ENCODE measurements around the gene KRTAP2-1.
"Not testable (repeated sequence)": the region's sequence is repeated elsewhere in the genome, so short reads cannot be mapped to it uniquely, and the experiment has no call there.

KRTAP2-1 gene, protein sequence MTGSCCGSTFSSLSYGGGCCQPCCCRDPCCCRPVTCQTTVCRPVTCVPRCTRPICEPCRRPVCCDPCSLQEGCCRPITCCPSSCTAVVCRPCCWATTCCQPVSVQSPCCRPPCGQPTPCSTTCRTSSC

DNA sequence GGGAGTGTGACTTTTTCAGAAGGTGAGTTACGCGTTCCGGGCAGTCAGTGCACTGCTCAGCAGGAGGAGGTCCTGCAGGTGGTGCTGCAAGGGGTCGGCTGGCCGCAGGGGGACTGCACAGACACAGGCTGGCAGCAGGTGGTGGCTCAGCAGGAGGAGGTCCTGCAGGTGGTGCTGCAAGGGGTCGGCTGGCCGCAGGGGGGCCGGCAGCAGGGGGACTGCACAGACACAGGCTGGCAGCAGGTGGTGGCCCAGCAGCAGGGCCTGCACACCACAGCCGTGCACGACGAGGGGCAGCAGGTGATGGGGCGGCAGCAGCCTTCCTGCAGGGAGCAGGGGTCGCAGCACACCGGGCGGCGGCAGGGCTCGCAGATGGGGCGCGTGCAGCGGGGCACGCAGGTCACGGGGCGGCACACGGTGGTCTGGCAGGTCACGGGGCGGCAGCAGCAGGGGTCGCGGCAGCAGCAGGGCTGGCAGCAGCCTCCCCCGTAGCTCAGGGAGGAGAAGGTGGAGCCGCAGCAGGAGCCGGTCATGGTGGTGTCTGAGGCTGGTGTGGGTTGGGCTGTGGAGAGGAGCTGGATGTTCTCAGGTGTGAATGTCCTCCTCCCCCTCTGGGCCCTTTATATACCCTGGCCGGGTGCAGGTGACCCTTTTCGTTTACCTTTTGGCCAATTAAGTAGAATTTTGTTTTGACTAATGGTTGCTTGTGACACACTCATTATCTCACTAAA, at the start of gene KRTAP2-1:
Gene KRTAP2-1 (minus strand): TSS at position 582 of the 731 bp plus-strand sequence. CDS start 49 bp downstream, at position 533.
- DNase-seq: not testable (repeated sequence)

DNA sequence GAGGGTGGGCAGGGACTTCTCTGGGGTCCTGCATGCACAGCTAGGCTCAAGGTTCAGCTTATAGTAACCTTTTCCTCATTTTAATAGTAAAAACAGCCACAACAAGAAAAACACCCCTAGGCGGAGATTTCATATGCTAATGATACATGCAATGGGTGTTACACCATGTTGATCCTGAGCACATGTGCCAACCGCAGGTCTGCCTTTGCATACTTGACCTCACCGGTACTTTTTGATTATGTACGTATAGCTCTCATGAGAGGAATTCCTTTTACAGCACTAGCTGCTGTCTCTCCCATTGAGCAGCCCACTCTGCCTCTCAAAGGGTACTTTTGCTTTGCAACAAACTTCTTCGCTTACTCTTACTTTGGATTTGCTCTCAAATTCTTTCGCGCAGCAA, 48.9 kb upstream of the KRTAP2-1 start:
- DNase-seq: no peak

DNA sequence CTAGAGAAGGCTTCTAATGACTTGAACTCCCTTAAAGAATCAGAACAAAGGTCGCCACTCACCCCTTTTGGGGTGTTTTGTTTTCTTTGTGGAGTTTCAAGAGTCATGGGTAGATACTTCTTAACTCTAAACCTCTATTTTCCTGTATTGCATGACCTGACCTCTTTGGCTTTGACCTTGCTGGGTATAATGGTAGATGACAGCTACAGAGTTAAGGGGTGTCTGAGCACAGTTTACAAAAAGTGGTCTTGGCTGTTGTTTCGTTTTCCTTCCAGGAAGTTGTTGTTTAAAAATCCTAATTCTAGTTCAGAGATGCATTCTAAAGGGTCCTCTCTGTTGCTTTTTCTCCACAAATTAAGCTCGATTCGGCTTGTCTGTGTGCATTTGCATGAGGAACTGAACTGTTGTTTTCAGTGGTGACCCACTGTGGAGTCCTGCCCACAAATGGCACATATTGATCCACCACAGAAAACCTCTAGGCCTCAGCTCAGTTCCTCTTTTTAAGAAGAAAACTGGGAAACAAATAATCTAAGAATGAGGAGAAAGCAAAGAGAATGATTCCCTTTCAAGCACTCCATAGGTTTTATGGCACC, 41.7 kb upstream of the KRTAP2-1 start:
- DNase-seq: not testable (repeated sequence)

DNA sequence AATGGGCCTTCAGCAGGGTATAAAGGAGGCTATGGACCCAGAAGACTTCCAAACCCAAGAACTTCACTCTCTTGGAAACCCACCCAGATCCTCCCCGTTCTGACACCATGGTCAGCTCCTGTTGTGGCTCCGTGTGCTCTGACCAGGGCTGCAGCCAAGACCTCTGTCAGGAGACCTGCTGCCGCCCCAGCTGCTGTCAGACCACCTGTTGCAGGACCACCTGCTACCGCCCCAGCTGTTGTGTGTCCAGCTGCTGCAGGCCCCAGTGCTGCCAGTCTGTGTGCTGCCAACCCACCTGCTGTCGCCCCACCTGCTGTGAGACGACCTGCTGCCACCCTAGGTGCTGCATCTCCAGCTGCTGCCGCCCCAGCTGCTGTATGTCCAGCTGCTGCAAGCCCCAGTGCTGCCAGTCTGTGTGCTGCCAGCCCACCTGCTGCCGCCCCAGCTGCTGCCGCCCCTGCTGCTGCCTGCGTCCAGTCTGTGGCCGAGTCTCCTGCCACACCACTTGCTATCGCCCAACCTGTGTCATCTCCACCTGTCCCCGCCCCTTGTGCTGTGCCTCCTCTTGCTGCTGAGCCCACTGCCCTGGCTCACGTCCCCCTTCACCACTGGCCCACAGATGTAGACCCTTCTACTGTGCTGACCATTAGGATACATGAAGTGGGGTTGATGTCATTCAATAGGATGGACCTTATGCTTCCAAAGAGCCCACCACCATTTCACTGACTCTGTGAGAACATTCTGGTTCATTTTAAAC, 37.2 kb upstream of the KRTAP2-1 start, which contains the start of gene KRTAP4-7:
Gene KRTAP4-7 (plus strand): TSS at position 51 of the 757 bp plus-strand sequence. CDS start 57 bp downstream, at position 108.
- not testable (repeated sequence) for DNase-seq

DNA sequence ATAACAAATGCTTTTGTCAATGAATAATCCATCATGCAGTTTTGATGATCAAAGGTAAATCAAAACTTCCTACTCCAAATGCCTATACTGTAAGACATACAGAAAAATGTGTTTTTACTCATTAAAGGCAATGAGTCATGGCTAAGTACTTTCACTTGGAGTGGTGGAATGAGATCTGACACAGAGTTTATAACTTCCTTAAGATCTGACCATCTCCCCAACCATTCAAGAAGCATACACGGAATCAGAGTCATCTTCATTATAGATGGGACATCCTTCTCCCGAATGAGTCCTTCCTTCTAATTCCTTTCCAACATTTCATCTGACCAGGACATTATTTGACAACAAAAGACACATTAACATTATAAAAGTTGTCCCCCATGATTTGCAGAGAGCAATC, 36.3 kb upstream of the KRTAP2-1 start:
- not testable (repeated sequence) for DNase-seq

DNA sequence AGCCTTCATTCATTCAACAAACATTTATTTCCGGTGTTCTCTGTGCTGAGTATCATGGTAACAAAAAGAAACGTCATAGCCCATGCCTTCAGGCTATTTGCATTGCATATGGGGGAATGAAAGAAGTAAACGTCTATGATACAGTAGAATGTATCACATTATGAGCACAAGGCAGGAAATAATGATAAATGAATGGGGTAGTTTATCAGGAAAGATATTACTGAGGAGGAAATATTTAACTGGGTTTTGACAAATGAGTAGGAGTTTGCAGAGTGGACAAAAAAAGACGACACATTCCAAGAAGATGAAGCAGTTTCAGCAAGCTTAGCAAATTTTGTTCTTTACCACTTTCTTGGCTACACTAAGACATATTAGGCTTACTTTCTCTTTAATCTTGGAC, 35.5 kb upstream of the KRTAP2-1 start:
- no peak for DNase-seq

DNA sequence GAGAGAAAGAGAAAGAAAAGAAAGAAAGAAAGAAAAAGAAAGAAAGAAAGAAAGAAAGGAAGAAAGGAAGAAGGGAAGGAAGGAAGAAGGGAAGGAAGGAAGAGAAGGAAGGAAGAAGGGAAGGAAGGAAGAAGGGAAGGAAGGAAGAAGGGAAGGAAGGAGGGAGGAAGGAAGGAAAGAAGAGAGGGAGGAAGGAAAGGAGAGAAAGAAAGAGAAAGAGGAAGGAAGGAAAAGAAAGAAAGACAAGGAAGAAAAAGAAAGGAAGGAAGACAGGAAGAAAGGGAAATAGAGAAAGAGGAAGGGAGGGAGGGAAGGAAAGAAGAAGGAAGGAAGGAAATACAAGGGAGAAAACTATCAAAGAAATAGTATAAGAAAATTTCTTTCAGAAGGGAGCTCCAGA, 29.7 kb upstream of the KRTAP2-1 start:
- no peak for DNase-seq

DNA sequence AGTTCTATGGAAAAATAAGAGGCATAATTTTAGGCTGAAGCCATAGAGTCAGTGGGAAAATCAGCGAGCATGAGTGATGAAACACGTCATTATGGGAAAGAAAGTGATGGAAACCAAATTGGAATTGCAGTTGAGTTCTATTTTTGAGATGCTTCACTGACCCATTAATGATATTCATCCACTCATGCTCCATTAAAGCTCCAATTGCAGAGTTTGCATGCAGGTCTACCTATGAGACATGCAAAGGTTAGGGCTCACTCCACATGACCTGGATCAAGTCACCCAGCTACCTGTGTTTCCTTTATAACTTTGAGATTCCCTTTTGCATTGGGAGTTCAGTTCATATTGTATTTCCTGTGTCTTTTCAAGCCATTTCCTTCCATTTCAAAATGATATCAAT, 26.6 kb upstream of the KRTAP2-1 start:
- no peak for DNase-seq

DNA sequence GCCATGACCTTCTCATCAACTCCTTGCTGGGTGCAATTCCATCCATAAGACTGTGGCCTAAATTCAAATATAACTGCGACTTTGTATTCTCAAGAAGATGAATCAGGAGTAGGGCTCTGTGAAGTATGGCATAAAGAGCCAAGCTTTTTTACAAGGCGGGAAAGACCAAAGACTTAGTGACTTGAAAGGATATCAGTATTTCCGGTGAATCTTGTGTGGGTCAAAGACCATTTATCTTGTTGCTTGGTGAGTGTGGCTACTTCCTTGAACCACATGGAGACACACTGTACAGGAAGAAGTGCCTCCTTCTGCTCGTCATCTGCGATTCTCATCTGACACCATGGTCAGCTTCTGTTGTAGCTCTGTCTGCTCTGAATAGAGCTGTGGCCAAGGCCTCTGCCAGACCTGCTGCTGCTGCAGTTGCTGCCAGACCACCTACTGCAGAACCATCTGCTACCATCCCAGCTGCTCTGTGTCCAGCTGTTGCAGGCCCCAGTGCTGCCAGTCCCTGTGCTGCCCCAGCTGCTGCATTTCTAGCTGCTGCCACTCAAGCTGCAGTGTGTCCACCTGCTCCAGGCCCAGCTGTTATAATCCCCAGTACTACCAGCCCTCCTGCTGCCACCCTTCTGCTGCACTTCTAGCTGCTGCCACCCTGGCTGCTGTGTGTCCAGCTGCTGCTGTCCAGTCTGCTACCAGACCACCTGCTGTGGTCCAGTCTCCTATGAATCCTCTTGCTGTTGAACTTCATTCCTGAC, 24.7 kb upstream of the KRTAP2-1 start:
- no peak for DNase-seq

DNA sequence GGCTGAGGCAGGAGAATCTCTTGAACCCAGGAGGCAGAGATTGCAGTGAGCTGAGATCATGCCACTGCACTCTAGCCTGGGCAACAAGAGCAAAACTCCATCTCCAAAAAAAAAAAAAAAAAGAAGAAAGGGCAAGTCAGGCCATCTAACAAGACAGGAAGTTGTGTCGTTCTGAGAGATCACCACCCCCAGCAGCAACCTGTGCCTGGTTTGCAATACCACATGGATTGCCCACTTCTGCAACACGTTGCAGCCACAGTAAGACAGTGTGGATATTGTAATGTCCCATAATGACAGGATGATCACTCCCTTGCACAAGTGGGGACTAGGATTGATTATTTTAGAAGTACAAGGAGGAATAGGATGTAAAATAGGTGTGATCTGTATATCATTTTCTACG, 21.9 kb upstream of the KRTAP2-1 start:
- no peak for DNase-seq

DNA sequence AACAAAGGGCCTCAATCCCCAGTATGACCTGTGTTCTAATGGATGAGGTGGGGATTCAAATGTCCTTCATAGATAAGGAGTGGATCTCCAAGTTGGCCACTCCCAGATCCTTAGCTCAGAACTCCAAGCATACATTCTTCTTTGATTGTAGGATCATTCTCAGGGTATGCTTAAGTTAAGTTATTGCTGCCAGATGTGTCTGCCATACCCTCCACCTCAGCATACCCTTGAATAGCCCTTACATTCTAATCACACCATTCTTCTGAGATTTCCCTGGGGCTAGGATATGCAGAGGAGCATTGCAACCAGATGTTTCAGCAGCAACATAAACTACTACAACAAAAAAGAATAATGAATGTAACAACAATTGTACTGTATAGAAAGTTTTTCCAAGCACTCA, 20.2 kb upstream of the KRTAP2-1 start:
- DNase-seq: no peak

DNA sequence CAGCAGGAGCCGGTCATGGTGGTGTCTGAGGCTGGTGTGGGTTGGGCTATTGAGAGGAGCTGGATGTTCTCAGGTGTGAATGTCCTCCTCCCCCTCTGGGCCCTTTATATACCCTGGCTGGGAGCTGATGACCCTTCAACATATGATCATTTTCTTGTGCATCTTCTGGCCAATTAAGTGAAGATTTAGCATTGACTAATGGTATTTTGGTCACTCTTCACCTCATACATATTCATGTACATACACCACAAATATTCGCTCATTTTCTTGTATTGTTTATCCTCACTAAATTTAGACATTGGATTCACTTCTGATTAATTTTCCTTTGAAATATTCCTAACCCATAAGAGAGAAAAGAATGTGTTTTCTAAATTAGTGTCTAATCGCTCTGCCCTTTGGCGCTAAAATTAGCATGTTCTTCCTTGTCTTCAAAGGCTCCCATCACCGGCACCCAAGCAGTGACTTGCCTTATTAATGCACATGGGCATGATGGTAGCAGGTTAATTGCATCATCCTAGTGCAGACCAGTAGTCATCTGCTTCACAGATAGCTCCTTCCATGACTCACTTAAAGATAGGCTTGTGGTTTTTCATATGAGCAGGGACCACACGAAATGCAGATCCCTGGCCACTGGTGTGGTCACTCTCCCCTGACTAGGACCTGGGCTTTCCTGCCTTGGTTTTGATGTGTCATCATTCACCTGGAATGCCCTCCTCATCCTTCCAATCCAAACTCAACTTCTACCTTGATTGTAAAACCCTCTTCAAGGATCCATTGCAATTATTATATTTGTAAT, 18.9 kb upstream of the KRTAP2-1 start, which contains the start of gene KRTAP2-4:
Gene KRTAP2-4 (minus strand): TSS at position 51 of the 796 bp plus-strand sequence. CDS start 34 bp downstream, at position 17.
- DNase-seq: no peak

DNA sequence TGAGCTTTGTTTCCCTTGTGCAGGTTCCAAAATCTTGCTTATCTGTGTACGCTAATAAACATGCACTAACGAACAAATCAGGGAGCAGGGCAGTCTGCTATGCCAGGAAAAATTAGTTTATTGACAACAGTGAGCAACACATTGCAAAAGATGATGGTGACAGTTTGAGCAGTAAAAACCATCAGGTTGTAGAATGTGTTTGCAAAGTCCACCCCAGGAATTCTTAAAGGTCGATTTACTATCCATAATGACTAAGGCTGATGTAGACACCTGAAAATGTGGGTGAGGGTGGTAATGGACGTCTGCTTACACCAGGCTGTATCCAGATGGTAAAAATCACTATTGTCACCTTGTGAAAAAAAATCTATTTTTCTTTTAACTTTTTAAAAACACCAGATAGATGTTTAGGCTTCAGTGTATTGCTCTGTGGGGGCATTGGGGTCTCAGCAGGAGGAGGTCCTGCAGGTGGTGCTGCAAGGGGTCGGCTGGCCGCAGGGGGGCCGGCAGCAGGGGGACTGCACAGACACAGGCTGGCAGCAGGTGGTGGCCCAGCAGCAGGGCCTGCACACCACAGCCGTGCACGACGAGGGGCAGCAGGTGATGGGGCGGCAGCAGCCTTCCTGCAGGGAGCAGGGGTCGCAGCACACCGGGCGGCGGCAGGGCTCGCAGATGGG, 18.0 kb upstream of the KRTAP2-1 start:
- DNase-seq: not testable (repeated sequence)

DNA sequence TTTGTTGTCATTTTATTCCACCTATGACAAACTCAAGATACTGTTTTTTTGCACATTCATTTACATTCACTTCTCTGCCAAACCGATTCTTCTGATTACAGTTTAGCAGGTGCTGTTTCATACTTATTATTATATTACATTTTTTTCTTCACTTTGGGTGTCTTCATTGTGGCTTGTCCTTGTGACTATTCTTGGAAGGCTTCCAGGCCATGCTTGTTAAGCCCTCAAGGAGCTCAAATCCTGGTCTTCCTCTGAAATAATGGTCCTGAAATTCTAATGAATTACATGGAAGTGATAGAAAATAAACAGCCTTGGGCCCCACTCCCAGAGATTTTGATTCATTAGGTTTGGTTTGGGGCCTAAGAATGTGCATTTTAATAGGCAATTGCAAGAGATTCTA, 17.2 kb upstream of the KRTAP2-1 start:
- no peak for DNase-seq

DNA sequence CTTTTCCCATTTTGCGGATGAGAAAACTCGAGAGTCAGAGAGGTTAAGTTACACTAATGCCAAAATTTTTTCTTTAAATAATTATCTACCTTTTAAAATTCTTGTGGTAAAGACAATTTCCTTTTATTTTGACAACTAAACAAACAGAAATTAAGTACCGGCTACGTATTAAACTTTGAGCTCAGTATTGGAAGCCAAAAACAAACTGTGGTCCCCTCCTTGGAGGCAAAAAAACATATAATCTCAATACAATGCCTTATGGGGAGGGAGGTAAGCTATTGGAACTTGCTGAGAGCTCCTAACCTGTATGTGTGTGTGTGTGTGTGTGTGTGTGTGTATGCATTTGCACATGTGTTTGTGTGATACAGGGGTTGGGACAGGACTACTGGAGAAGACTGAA, 16.3 kb upstream of the KRTAP2-1 start:
- DNase-seq: no peak

DNA sequence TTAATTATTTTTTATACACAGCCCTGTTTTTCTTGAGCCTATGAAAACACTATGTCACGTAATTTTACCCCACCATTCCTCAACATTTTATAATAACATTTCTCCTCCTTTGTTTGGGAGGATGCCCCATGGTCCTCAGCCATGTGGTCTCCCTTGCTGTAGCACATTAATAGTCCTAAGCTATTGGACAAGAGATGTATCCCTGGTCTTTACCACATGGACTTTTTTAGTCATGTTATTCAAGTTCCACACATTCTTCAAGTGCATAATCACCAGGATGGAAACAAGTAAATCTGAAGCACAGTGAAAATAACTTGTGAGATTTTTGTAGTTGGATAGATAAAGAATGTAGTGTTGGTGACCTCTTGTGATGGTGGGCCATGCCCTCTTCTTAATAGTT, 14.8 kb upstream of the KRTAP2-1 start:
- no peak for DNase-seq

DNA sequence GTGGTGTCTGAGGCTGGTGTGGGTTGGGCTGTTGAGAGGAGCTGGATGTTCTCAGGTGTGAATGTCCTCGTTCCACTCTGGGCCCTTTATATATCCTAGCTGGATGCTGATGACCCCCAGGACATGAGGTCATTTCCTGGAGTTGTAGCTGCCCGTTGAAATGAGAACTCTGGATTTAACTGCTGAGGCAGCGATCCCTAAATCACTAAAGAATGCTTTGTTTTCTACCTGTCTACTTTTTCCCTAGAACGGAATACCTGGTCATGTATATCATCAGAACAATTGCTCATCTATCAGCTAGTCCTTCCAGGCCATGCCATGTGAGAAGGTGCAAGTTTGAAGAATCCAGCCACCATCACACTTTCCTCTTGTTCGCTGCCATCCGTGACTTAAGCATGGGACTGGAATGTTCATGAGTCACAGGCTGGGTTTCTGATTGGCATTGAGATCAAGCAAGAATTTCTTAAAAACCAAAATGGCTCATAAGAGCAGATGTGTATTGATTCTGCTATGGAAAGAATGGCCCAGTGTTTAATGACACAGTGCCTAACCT, 13.0 kb upstream of the KRTAP2-1 start, which contains the start of gene KRTAP2-3:
Gene KRTAP2-3 (minus strand): TSS at position 63 of the 553 bp plus-strand sequence. CDS start 64 bp downstream, outside the sequence.
- no peak for DNase-seq

DNA sequence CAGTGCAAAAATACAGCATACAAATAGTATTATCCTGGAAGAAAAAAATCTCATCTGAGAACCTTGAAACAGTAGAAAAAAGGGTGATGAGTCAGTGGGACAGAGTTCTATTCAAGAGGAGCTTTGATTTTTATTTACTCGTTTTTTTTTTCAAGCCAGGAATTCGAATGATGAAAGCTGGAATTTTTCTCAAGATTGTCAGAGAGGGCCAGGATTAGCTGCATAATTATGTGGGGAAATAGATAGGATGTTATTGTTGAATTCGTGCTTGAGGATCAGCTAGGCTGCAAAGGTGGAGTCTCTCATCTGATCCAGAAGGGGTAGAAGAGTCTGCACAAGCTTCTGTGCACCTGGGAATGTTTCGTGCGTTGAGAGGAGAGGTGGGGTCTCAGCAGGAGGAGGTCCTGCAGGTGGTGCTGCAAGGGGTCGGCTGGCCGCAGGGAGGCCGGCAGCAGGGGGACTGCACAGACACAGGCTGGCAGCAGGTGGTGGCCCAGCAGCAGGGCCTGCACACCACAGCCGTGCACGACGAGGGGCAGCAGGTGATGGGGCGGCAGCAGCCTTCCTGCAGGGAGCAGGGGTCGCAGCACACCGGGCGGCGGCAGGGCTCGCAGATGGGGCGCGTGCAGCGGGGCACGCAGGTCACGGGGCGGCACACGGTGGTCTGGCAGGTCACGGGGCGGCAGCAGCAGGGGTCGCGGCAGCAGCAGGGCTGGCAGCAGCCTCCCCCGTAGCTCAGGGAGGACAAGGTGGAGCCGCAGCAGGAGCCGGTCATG, 12.3 kb upstream of the KRTAP2-1 start:
- DNase-seq: not testable (repeated sequence)

DNA sequence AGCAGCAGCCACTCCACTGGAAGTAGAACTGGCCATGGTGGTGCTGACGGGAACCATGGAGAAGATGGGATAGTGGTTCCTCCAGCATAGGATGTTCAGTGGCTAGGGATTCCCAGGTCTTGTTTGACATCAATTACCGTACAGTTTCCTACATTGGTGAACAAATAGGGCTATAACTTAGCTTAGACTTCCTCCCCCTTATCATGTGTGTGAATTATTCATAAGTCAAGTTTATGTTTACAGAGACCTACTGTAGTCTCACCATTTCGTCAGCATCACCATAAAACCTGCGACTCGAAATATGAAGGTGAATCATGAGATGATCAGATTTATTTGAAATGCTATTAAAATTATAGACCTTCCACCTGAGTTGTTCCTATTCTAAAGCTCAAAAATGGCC, 11.6 kb upstream of the KRTAP2-1 start:
- DNase-seq: no peak

DNA sequence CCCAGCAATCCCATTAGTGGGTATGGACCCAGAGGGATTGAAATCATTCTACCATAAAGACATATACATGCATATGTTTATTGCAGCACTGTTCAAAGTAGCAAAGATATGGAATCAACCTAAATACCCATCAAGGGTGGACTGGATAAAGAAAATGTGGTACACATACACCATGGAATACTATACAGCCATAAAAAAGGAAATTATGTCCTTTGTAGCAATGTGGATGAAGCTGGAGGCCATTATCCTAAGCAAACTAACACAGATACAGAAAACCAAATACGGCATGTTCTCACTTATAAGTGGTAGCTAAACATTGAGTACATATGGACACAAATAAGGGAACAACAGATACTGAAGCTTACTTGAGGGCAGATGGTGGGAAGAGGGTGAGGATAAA, 10.4 kb upstream of the KRTAP2-1 start:
- DNase-seq: no peak

Measured in KG1 (cell line).